SKM-1 (cell line): ENCODE data around the gene C14orf119.

ENCODE experiments used
- DNase-seq: peaks from one replicate; lab custom pipeline; 2025; ENCODE audit not compliant: unreplicated experiment; lab: John Stamatoyannopoulos, UW

The C14orf119 gene, protein sequence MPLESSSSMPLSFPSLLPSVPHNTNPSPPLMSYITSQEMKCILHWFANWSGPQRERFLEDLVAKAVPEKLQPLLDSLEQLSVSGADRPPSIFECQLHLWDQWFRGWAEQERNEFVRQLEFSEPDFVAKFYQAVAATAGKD

DNA sequence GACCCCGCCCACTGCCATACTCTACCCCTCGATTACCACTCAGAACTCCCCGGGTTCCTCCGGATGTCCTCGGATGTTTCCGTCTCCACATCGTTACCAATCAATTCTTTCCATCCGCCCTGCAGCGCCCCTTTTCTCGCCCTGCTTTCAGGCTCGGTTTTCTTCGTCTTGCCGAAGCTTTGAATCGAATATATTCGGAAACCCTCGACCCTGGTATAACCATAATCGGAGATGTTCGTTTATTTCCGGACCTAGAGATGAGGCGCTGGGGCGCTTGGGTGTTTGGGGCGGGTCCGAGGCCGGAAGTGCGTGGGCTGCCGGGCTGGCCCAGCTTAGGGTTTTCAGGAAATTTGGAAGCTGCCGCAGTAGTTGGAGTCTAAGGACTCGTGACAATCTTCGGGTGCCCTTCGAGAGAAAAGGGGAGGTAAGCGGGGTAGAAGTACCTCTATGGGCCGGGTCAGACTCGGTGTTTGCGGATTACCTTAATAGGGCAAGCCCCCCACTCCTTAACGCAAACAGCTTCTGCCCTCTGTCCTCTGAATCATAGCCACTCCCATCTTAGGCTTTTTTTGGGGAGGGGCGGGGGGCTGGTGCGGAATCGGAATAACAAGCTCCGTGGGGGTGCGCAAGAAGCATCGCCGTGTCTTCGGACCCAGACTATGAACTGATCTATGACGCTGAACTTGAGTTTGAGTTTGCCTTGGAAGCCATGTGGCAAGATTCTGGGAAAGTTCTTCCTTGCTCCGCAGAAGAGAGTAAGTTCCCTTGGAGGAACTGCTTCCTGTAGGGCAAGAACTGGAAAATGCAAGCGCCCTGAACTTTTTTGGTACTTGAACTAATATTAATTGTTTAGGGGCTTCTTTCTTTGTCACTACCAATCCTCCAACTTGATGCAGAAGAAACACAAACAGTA is at the start of gene C14orf119:
Gene C14orf119 (plus strand): TSS at position 310 of the 913 bp plus-strand sequence. CDS start 2,154 bp downstream, outside the sequence.
- DNase-seq = no peak

DNA sequence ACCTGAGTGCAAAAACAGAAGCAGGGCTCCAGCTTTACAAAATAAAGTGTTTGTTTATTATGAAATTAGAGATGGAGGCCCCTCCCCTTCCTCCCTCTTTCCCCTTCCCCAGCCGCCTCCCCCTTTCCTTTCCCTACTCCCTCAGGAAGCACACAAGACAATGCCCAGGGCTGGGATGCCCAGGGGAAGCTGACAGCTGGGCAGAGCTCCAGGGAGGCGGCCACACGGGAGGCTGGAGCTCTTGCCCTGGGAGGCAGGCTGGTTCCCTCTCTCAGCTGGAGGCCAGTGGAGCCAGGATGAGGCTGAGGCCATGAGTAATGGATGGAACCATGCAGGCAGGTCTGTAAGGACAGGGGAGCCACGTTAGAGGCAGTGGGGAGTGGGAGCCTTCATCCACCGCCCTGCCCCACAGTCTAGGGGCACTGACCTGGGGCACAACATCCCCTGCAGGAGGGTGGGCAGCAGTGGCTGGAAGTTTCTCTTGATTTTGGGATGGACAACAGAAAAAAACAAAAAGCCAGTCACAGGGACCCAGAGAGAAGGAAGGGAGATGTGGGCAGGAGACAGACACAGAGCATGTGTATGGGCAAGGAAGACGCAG is 48.2 kb upstream of the C14orf119 start:
- no peak for DNase-seq

DNA sequence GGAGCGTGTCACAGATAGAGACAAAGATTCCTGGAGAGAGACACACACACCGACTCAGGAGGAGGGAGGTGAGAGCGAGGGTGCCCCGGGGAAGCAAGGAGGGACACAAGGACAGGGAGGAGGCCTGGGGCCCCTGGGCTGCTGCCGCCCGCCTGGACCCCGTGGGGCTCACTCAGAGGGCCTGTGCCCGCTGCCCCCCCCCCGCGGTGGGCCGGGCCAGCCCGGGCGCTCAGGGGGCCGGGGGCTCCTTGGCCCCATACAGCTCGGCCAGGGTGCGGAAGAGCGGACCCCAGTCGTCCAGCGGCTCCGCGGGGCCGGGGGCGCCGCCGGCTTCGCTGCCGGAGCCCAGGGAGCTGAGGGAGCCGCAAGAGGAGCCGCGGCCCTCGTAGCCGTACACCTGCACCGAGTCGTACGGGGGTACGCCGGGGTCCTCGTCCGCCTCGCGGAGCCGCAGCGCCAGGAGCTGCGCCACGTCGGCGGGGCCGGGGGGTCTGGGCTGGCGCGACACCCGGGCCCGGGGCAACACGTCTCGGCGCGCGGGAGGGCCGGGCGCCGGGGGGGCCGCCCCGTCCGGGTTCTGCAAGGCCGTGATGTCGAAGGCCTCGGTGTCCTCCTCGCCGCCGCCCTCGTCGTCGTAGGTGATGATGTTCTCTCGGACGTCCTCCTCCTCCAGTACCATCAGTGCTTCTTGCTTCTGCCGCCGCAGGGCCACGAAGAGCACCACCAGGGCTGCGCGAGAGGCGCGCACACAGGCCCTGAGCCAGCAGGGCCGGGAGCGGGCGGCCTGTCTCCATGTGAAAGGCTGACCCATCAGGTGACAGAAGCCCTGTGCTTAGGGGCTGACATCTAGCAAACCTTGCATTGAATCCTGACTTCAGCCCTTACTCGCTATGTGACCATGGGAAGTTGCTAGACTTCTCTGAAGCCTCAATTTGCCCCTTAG is 47.3 kb upstream of the C14orf119 start:
- DNase-seq = no peak

DNA sequence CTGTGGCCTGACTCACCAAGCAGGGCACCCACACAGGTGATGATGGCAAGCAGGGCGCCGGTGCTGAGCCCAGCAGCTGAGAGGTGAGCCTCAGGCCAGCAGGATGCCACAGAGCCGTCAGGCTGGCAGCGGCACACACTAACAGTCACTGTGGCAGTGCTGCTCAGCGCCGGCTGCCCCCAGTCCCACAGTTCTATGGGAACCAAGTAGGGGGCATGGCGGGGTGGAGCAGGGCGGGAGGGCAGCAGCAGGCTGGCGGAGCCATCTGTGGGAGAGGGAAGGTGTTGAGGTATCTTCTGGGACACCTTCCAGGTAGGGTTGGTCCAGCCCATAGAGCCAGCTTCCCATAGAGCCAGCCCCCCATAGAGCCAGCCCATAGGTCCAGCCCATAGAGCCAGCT is 46.3 kb upstream of the C14orf119 start:
- no peak for DNase-seq

DNA sequence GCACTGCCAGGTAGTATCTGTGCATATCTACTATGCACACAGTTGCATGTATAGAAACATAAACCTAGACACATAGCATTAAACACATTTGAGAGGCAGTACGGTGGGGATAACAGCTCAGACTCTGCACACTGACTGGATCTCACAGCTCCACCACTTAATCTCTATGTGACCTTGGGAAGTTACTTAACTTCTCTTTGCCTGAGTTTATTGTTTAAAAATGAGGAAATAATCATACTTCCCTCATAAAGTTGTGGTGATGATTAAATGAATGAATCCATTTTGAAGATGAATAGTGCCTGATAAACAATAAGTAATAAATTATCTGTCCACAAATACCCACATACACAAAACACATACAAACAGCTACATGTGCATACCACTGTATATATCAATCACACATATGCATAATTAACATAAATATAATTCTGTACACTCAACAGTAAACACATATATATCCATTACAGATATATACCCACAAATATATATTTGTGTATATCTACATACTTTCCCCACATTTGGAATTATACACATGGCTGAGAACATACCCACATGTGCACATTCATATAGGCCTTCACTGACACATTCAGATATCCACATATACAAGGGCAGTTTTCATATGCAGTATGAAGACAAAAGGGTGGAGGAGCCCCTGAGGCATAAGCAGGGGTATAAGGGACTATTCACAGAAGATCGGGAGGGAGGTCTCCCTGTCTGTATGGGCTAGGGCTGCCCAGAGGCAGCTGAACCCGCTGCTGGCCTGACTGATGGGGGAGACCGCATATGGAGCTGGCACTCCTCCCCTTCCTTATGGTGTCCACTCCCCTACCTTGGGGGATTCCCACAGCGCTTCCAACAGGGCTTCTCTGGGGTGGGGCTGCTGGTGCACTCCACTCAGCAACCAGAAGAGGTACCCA is 43.9 kb upstream of the C14orf119 start:
- DNase-seq = no peak

DNA sequence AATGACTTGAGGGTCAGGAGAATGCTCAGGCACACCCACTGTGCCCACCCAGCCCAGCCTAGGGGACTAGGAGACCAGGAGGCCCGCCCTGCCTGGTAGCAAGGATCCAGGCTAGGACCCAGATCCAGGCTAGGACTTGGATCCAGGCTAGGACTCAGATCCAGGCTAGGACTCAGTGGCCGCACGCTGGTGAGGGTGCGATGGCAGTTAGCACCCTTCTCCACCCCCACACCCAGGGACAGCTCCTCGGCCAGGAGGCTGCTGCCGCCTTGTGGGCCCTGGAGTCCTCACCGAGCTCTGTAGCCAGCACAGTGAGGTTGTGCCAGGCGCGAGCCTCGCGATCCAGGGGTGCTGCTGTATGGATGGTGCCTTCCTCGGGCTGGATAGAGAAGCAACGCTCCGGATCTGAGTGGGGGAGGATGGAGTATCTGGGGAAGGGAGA is 43.1 kb upstream of the C14orf119 start:
- DNase-seq = no peak

DNA sequence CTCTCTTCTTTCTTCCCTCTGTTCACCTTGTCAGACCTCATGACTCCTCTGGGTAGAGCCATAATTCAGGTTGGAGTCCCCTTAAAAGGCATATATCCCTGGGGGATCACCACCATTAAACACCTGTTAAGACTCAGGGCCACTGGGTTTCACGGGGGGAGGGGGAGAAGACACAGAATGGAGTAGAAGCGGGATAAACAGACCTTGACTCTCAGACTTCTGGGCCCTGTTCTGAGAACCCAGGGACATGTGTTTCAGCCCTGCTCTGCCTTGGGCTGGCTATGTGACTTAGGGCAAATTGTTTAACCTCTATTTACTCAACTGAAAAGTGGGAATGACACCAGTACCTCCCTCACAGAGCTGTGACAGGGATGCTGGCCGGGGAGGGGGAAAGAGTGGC is 42.6 kb upstream of the C14orf119 start:
- no peak for DNase-seq

DNA sequence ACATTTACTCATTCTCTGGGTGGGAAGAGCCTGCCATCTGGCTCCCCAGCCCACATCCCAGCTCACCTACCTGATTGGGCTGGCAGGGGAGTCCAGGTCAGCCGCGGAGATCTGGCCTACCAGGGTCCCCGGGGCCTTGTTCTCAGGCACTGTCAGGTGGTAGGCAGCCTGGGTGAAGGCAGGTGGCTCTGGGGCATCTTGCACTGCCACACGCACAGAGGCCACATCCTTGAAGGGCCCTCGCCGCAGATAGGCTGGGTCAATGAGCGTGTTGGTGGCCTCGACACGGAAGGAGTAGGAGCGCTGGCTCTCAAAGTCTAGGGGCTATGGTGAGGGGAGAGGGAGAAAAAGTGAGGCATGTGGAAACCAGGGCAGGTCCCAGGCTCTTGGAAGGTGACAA is 41.9 kb upstream of the C14orf119 start:
- DNase-seq = no peak

DNA sequence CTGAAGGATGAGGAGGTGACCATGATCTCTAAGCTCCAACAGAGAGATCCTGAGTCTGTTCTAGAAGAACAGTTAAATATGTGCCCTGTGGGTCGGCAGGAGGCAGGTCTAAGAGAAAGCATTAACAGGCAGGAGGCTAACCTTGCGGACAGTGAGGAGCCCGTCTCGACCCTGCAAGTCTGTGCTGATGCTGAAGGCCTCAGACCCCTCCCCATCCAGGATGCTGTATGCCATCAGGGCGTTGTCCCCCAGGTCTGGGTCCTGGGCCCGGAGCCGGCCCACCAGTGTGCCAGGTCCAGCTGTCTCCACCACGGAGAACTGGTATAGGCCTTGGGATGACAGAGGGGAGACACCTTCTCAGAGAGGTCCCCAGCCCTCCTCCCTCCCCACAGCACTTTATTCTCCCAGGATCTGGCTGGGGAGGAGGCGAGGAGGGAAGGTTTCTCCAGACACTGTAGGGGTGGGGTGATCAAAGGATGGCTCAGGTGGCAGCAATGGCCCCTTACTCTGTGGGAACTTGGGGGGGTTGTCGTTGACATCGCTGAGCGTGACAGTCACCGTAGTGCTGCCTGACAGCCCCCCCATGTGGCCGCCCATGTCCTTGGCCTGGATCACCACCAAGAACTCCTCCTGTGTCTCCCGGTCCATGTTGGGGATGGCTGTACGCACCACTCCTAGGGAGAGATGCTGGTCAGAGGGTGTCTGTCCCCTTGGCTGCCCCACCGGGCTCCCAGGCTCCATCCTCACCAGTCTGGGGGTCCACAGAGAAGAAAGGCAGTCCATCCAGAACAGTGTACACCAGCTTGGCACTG is 41.1 kb upstream of the C14orf119 start:
- no peak for DNase-seq

DNA sequence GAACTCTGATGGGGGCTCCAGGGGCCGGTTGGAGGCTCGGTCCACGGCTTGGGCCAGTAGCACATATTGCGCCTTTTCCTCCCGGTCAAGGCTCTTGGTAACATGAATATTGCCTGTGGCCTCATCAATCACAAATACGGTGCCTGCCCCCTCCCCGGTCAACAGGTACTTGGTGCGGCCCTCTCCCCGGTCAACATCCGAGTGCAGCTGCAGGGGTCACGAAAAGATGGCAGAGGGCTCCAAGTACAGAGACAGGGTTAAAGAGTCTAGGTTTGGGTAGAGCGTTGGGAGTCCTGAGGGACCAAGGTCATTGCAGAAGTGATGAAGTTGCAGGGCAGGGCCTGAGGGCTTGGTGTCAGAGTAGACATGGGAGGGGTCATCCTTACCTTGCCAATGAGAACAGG is 40.2 kb upstream of the C14orf119 start:
- DNase-seq = no peak

DNA sequence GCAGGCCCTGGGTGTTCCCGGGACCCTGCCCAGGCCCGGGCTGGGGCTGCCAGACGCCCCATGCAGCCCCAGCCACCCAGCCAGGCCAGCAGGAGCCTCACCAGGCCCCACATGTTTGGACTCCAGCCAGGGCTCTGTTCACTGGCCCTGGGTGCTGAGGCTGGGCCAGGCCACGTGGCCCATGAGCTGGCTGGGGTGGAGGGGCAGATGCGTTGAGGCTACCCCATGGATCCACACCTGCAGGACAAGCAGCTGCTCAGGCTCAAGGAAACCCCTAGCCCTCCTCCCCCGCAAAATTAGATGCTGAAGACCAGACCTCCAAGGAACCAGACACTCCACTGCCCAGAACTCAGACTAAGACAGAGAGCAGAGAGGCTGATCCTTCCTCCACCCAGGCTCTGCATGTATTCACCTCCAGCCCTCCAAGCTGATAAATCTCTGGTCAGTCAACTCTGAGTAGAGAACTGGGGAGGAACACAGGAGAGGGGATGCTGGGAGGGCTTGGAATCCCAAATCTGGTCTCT is 39.6 kb upstream of the C14orf119 start:
- no peak for DNase-seq

DNA sequence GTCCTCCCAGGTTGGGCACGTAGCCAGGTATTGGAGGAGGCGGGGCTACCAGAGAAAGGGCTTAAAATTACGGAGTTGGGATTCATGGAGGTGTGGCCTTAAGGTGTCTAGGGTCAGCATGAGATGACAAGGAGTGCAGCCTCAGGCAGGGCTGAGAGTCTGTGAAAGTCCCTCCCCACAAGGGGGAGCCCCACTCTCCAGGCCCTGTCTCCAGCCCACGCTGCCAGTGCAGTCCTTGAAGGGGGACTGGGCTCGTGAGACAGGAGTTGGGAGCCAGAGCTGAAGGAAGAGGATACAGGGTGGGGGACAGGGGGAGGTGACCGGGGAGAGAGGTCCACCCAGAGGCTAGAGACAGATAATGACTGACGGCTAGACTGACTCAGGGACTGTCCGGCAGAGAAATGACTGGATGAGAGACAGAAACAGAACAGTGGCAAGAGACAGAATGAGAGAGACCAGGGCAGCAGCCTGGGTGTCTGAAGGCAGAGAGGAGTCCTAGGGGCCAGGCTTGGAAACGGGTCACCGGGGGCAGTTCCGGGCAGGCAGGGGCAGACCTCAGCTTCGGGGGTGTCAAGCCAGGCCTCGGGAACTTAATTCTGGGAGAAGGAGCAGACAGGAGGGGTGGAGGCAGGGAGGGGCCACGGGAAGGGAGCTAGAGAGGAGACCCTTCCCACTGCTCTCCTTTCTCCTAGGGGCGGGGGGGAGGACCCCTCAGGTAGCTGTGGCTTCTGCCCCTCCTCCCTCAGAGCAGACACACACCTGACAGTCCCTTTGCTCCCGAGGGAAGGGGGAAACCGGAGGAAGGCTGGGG is 39.0 kb upstream of the C14orf119 start:
- DNase-seq = no peak

DNA sequence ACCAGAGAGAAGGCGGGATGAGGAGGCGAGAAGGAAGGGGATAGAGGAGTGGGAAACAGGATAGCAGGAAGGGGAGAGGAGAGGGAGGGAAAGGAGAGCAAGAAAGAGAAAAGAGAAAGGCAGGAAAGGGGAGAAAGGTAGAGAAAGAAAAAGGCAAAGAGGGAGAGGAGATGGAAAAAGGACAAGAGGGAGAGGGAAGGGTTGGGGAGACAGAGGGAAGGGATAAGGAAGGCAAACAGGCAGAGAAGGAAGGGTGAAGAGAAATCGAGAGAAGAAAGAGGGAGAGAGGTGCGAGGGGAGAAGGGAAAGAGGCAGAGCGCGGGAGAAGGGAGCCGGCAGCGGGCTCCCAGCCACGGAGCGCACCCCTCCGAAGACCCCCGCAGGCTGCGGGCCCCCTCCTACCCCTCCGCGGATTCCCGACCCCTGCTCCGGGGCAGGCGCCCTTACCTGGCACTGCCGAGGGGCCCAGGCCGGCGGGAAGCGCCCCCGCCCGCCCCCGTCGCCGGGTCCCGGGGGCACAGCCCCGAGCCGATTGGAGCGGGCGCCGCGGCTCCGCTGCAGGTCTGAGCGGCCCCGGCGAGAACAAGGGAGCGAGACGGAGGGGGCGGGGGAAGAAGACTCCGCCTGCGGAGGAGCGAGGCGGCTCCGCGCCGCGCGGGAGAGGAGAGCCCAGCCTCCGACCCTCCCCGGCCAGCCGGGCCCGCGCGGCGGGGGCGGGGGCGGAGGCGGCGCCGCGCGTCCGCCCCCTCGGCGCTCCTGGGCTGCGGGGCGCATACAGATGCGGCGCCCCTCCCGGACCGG is 38.1 kb upstream of the C14orf119 start, which contains the start of gene CDH24:
Gene CDH24 (minus strand): TSS at position 565 of the 801 bp plus-strand sequence. CDS start 1,787 bp downstream, outside the sequence.
- no peak for DNase-seq

DNA sequence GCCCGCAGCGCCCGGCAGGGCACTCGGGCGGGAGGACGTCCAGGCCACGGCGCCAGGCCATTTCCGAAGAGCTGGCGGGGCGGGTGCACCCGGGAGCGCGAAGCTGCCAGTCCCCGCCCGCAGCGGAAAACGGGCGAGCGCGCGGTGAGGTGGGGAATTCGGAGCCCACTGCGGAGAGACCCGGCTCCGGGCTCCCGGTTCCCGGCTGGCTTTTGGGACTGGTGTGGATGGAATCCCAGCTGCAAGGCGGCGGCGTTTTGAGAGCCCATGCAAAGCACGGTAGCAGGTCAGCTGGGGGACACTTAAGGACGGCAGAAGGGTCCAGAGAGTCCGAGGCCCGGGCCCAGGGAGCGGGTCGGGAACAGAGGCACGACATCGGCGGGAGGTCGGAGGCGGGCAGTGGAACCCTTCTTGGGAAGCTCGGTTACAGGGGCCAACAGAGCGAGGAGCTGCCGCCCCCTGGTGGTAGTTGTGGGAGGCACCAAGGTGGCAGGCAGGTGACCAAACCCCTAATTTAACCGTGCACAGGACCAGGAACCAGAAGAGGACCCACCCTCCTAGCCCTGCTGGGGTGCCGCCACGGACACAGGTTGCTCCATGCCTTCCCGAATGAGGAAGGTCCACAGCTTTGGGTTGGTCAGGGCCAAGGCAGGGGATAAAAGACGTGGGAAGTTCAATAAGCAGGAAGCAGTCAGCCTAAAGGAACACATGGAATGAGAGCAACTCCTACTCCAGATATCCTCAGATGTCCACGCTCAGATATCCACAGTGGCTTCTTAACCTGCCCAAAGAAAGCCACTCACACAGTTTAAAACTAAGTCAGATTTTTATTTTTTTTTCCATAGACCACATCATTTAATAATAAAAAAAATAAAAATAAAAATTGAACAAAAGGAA is 37.3 kb upstream of the C14orf119 start:
- DNase-seq = no peak

DNA sequence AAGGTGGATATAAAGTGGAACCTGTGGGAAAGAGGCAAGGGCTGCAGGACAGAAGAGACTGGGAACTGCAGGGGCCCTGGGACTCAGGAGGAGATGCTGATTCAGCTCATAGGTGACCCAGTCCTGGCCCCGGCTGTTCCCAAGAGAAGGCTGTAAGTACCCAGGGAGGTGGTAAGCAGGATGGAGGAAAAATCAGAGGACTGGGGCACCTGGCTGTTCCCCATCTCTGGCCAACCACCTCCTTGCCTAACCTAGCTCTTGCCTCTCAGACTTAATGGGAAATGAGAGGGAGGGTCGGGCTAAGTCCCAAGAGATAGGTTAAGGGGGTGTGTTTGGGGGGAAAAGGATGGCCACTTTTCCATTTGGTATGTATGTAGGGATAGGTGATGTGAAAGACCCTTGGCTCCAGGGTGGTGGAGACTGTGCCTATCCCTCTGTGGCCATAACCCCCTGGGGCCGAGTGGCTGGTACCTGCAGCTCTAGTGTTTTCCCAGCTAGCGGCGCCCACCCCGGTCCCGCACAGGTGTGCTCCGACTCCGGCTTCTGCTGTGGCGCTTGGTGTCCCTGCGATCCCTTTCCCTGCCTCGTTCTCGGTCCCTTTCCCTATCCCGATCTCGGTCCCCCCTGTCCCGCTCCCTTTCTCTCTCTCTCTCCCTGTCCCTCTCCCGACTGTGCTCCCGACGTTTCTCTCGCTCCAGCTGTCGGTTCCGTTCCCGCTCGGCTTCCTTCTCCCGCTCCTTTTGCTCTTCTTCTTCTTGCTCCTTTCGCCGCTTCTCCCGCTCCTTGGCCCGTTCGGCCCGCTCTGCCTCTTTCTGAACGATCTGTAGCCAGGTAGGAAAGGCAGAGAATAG is 36.4 kb upstream of the C14orf119 start:
- DNase-seq = no peak
